ENCODE measurements around the gene FAM47E.
"Not testable (repeated sequence)": the region's sequence is repeated elsewhere in the genome, so short reads cannot be mapped to it uniquely, and the experiment has no call there.

The FAM47E gene

GRCh38 chr4:76226418-76226817 lies 25.1 kb upstream of the FAM47E start:
- DNase-seq: no peak

GRCh38 chr4:76232681-76233080 lies 18.8 kb upstream of the FAM47E start:
- no peak for DNase-seq

GRCh38 chr4:76233083-76233482 lies 18.4 kb upstream of the FAM47E start:
- no peak for DNase-seq

- DNase-seq: no peak
Observed at GRCh38 chr4:76233529-76233928, 18.0 kb upstream of the FAM47E start.

- DNase-seq: no peak
Observed at GRCh38 chr4:76233967-76234678, 17.4 kb upstream of the FAM47E start.

GRCh38 chr4:76234679-76235044 lies 16.9 kb upstream of the FAM47E start:
- no peak for DNase-seq

- no peak for DNase-seq
Observed at GRCh38 chr4:76235407-76235806, 16.1 kb upstream of the FAM47E start.

GRCh38 chr4:76235915-76236314 lies 15.6 kb upstream of the FAM47E start:
- no peak for DNase-seq

- no peak for DNase-seq
Observed at GRCh38 chr4:76238236-76238635, 13.3 kb upstream of the FAM47E start.

GRCh38 chr4:76238701-76239100 lies 12.8 kb upstream of the FAM47E start:
- no peak for DNase-seq

GRCh38 chr4:76240236-76240635 lies 11.3 kb upstream of the FAM47E start:
- no peak for DNase-seq

GRCh38 chr4:76243877-76244276 lies 7.6 kb upstream of the FAM47E start:
- not testable (repeated sequence) for DNase-seq

- no peak for DNase-seq
Observed at GRCh38 chr4:76246025-76246424, 5.5 kb upstream of the FAM47E start.

- DNase-seq: no peak
Observed at GRCh38 chr4:76246852-76247251, 4.7 kb upstream of the FAM47E start.

- DNase-seq: no peak
Observed at GRCh38 chr4:76250962-76251361, 559 bp upstream of the FAM47E start.

- DNase-seq: no peak
Observed at GRCh38 chr4:76252271-76252653, 741 bp downstream of the FAM47E start.

GRCh38 chr4:76253511-76253910 lies 2.0 kb downstream of the FAM47E start:
- DNase-seq: no peak

- no peak for DNase-seq
Observed at GRCh38 chr4:76256032-76256431, 4.5 kb downstream of the FAM47E start.

- no peak for DNase-seq
Observed at GRCh38 chr4:76256968-76257367, 5.4 kb downstream of the FAM47E start.

- no peak for DNase-seq
Observed at GRCh38 chr4:76257824-76258223, 6.3 kb downstream of the FAM47E start.

GRCh38 chr4:76260571-76260970 lies 9.1 kb downstream of the FAM47E start:
- no peak for DNase-seq

GRCh38 chr4:76265631-76266218 lies 14.2 kb downstream of the FAM47E start:
- DNase-seq: no peak

- no peak for DNase-seq
Observed at GRCh38 chr4:76266627-76267026, 15.1 kb downstream of the FAM47E start.

- DNase-seq: no peak
Observed at GRCh38 chr4:76267811-76268210, 16.3 kb downstream of the FAM47E start.
